Adrenal gland (tissue), 19 donors: ENCODE results near the gene ANKFY1. TPM values are rescaled to one million over a fixed set of nuclear protein-coding genes. Genes with fewer than 3 reads are reported as not detected.

ENCODE experiments used
- DNase-seq, 7 donors: peaks; one replicate each; pipeline ENCODE4 v3.0.0-alpha.2; 2019 to 2020
- H3K27ac ChIP-seq, 5 donors: fragments of 200-600 bp; sonication (generic) in 4 of 5; 1 replicate in 3 of 5; 2 replicates in 2 of 5; pipeline versions ENCODE4 v1.5.1 to v1.8.0; 2016 to 2020; ENCODE audit warnings: mild to moderate bottlenecking in 1 of 5
- H3K27me3 ChIP-seq: fragments of 200-600 bp; 2 replicates; pipeline ENCODE4 v1.8.0; 2021
- H3K36me3 ChIP-seq, 2 donors: fragments of 200-600 bp; replicated peaks in 1 of 2; 1 replicate in 1 of 2; 2 replicates in 1 of 2; pipeline versions ENCODE4 v1.5.1 to v1.8.0; 2018 to 2022
- H3K4me1 ChIP-seq, 2 donors: fragments of 200-600 bp; replicated peaks in 1 of 2; 1 replicate in 1 of 2; 2 replicates in 1 of 2; pipeline versions ENCODE4 v1.5.1 to v1.8.0; 2018 to 2021
- H3K4me3 ChIP-seq, 4 donors: fragments of 200-600 bp; sonication (generic) in 3 of 4; one replicate each; pipeline ENCODE4 v1.5.1; 2016 to 2018
- H3K9me3 ChIP-seq, 3 donors: fragments of 200-600 bp; sonication (generic) in 1 of 3; replicated peaks in 1 of 3; 1 replicate in 2 of 3; 2 replicates in 1 of 3; pipeline versions ENCODE4 v1.5.1 to v1.8.0; 2016 to 2021
- POLR2A ChIP-seq, 2 donors: fragments of 450-650 bp; IDR thresholded peaks; one replicate each; pipeline ENCODE4 v1.6.1; 2017; ENCODE audit warnings: antibody characterized with exemption in 2 of 2, mild to moderate bottlenecking in 2 of 2, moderate library complexity in 1 of 2
- WGBS, 4 donors: extraction: QIAGEN DNeasy Blood & Tissue Kit in 2 of 4; methylation state at CpG; one replicate each; pipeline versions ENCODE4 v1.1.5 to v1.1.7; 2013 to 2017; 5-methylcytosine and 5-hydroxymethylcytosine counted together
- intact Hi-C, 2 donors: fragments of 100-400 bp; cut with DNase I; formaldehyde crosslinking; loops; one replicate each; pipeline versions ENCODE4 v1.14.1 to v1.15.0; 2022 to 2023
- long read RNA-seq, 10 donors: library from polyadenylated mRNA in 3 of 10; unstranded in 2 of 10; stranded (forward) in 1 of 10; transcript quantifications; one replicate each; pipeline ENCODE4 v2.0.0 and lab custom pipeline, GENCODE V29; 2021 to 2026
- polyA plus RNA-seq, 3 donors: library from polyadenylated mRNA; stranded (reverse); fragments of 200-250 nt in 2 of 3; fragments of 350-450 nt in 1 of 3; fragmentation: Illumina TruSeq in 1 of 3; extraction: RNeasy Lipid Tissue Mini Kit (QIAGEN cat#74804) in 1 of 3; gene quantifications; one replicate each; pipeline ENCODE4 v1.2.3, GENCODE V29; 2013 to 2014
- total RNA-seq, 9 donors: library from RNA; depleted of rRNA in 4 of 9; stranded (reverse); fragments of >200 nt in 4 of 9; fragments of 120-200 nt in 1 of 9; fragmentation: NEBNext Ultra II Directional in 1 of 9; extraction: Animal tissue kit (Norgen Biotek cat#: 25700) in 1 of 9; gene quantifications; one replicate each; pipeline versions ENCODE4 v1.1.0 to v1.2.4, GENCODE V29; 2013 to 2023
- TF ChIP-seq, protein P1 (sequence below), 6 experiments: fragments of 450-650 bp in 4 of 6; fragments of 200-600 bp in 2 of 6; sonication (generic) in 1 of 6; IDR thresholded peaks; 1 replicate in 5 of 6; 2 replicates in 1 of 6; pipeline versions ENCODE4 v1.5.1 to v1.8.0; 2016 to 2021; ENCODE audit warnings: antibody characterized with exemption in 6 of 6, mild to moderate bottlenecking in 2 of 6, moderate library complexity in 1 of 6
- donor health status: healthy with polysubstance abuse.
- donor health status: Bipolar disorder and iron deficiency.
- donor health status: DM: yes; HTN: yes; CAD: no.
- donor health status: DM: no; HTN: no; CAD: no.
- donor health status: DM: no; HTN: no; CAD: no.
- donor health status: DM: yes; HTN: yes; CAD: no.

ANKFY1 gene, protein sequence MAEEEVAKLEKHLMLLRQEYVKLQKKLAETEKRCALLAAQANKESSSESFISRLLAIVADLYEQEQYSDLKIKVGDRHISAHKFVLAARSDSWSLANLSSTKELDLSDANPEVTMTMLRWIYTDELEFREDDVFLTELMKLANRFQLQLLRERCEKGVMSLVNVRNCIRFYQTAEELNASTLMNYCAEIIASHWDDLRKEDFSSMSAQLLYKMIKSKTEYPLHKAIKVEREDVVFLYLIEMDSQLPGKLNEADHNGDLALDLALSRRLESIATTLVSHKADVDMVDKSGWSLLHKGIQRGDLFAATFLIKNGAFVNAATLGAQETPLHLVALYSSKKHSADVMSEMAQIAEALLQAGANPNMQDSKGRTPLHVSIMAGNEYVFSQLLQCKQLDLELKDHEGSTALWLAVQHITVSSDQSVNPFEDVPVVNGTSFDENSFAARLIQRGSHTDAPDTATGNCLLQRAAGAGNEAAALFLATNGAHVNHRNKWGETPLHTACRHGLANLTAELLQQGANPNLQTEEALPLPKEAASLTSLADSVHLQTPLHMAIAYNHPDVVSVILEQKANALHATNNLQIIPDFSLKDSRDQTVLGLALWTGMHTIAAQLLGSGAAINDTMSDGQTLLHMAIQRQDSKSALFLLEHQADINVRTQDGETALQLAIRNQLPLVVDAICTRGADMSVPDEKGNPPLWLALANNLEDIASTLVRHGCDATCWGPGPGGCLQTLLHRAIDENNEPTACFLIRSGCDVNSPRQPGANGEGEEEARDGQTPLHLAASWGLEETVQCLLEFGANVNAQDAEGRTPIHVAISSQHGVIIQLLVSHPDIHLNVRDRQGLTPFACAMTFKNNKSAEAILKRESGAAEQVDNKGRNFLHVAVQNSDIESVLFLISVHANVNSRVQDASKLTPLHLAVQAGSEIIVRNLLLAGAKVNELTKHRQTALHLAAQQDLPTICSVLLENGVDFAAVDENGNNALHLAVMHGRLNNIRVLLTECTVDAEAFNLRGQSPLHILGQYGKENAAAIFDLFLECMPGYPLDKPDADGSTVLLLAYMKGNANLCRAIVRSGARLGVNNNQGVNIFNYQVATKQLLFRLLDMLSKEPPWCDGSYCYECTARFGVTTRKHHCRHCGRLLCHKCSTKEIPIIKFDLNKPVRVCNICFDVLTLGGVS
- 10 to 100 TPM; 25.3 to 91.0 (median 64.3) TPM for total RNA-seq
- 10 to 100 TPM; 14.8 to 25.6 (median 22.4) TPM for polyA plus RNA-seq
- long read RNA-seq, donor 1, result 0 reads
- long read RNA-seq, donor 2, full-length matches to known transcripts, result 1 of 1 reads
- long read RNA-seq, donor 2, partial matches to known transcripts, result 0 of 1 reads
- long read RNA-seq, donor 2, other reads (novel, unspliced or antisense), result 0 of 1 reads
- long read RNA-seq, donor 3, full-length matches to known transcripts, result 2 of 2 reads
- long read RNA-seq, donor 3, partial matches to known transcripts, result 0 of 2 reads
- long read RNA-seq, donor 3, other reads (novel, unspliced or antisense), result 0 of 2 reads
- long read RNA-seq, donor 4, partial matches to known transcripts, result 0 of 2 reads
- long read RNA-seq, donor 4, other reads (novel, unspliced or antisense), result 2 of 2 reads
- long read RNA-seq, donor 5, full-length matches to known transcripts, result 10 of 38 reads
- long read RNA-seq, donor 5, partial matches to known transcripts, result 6 of 38 reads
- long read RNA-seq, donor 5, other reads (novel, unspliced or antisense), result 22 of 38 reads
- long read RNA-seq, donor 6, partial matches to known transcripts, result 1 of 8 reads
- long read RNA-seq, donor 6, other reads (novel, unspliced or antisense), result 6 of 8 reads
- long read RNA-seq, donor 7, result 0 reads
- long read RNA-seq, donor 8, full-length matches to known transcripts, result 2 of 2 reads
- long read RNA-seq, donor 8, partial matches to known transcripts, result 0 of 2 reads
- long read RNA-seq, donor 8, other reads (novel, unspliced or antisense), result 0 of 2 reads
- long read RNA-seq, donor 9, partial matches to known transcripts, result 12 of 14 reads
- long read RNA-seq, donor 9, other reads (novel, unspliced or antisense), result 0 of 14 reads
- long read RNA-seq, donor 10, full-length matches to known transcripts, result 1 of 1 reads
- long read RNA-seq, donor 10, partial matches to known transcripts, result 0 of 1 reads
- long read RNA-seq, donor 10, other reads (novel, unspliced or antisense), result 0 of 1 reads

DNA sequence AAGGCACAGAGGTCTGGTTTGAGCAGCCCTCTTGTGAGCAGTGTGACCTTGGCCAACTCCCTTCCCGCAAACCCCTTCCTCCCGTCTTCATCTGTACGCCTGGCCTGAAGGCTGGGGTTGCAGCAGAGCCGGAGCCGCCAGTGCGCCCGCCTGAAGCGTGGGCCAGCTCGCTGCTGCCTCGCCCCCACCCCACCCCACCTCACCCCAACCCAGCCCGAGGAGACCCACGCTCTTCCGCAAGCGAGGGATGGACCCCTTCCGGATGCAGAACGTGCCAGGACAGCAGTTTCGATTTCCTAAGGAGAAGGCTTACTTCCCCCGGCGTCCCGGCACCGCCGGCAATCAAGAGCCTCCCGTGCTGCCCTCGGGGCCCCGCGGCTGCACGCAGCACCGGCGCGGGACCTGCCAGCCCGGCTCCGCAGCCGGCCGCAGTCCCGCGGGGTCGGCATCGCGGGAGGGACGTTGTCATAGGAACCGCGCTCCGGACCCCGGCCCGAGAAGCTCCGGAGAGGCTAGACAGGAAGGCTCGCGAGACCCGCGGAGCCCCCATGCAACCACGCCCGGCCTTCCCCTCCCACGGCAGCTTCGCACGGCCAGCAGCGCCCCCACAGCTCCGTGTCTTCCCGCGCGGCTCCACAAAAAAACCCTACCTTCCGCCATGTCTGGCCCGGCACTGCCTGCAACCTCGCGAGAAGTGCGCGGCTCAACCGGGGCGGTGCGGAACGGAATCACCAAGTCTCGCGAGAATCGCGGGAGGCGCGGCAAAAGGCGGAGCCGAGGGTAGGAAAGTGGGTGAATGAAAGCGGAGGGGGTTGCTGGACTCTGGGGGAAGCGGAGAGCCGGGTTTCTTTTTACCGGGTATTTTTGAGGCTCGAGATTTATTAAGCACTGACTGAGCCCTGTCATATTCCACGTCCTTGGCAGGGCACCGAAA lies at the start of gene ANKFY1:
TSS of gene ANKFY1 (minus strand) at position 698 of the 934 bp plus-strand sequence. CDS start at position 660, 38 bp downstream.
- peak; percentile 93 to 98 (median 97) for DNase-seq
- H3K9me3 ChIP-seq, result peaks cover 0 to 5% (median 0%) of the 10 kb centered on the region in 3 donors
- no peaks in the 10 kb centered on the region for H3K36me3 ChIP-seq
- WGBS, 4 donors, result 0 to 1% (median 1%) methylated on average over 28 to 85 of the region's 85 CpGs
- TF ChIP-seq POLR2A (IDR thresholded peaks at IDR 0.05), result peak; percentile 64 to 66
- TF ChIP-seq, protein P1, sequence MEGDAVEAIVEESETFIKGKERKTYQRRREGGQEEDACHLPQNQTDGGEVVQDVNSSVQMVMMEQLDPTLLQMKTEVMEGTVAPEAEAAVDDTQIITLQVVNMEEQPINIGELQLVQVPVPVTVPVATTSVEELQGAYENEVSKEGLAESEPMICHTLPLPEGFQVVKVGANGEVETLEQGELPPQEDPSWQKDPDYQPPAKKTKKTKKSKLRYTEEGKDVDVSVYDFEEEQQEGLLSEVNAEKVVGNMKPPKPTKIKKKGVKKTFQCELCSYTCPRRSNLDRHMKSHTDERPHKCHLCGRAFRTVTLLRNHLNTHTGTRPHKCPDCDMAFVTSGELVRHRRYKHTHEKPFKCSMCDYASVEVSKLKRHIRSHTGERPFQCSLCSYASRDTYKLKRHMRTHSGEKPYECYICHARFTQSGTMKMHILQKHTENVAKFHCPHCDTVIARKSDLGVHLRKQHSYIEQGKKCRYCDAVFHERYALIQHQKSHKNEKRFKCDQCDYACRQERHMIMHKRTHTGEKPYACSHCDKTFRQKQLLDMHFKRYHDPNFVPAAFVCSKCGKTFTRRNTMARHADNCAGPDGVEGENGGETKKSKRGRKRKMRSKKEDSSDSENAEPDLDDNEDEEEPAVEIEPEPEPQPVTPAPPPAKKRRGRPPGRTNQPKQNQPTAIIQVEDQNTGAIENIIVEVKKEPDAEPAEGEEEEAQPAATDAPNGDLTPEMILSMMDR (IDR thresholded peaks at IDR 0.05), result peak in 1 of 6 experiments; percentile 7
- H3K4me3 ChIP-seq, result peak within 1 kb of the TSS; percentile 73 to 100 (median 86)
- H3K4me1 ChIP-seq, result peaks cover 18 to 22% of the 10 kb centered on the region in 2 donors
- H3K27ac ChIP-seq, result peak within 1 kb of the TSS in 4 of 5 donors; percentile 63 to 93 (median 74)
- intact Hi-C loops, result no loop called here
- no peaks in the 10 kb centered on the region for H3K27me3 ChIP-seq

DNA sequence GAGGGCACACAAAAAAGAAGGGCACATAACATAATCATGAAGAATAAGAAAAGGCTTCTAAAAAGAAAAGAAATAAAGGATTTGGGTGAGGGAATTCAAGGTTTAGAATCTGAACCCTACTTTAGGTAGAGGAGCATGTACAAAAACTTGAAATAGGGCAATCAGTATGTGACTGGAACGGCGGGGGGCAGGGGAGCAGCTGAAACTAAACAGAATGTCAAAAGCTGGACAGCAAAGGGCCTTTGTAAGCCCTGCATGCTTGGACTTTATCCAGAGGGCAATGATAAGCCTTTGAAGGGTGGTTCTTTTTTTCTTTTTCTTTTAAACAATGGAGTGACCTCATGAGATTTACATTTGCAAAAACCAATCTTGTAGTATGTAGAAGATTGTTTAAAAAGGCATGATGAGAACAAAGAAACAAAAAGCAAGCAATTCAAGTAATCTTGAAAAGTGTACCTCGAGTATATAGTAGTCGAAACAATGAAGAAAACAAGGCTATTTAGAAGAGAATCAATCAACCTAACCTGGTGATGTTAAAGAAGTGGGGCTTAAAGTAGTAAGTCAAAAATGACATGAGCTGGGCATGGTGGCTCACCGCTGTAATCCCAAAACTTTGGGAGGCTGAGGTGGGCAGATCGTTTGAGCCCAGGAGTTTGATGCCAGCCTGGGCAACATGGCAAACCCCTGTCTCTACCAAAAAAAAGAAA lies 46.7 kb upstream of the ANKFY1 start:
- peaks cover 0 to 8% of the 10 kb centered on the region in 2 donors for H3K36me3 ChIP-seq
- TF ChIP-seq POLR2A (IDR thresholded peaks at IDR 0.05), result no peak
- intact Hi-C loops, result no loop called here
- WGBS, 4 donors, result 64 to 71% (median 66%) methylated on average over 6 of the region's 6 CpGs
- H3K27ac ChIP-seq, result peak overlapping the region in 2 of 5 donors; percentile 4 to 12
- H3K9me3 ChIP-seq, result no peaks in the 10 kb centered on the region
- DNase-seq, result peak in 4 of 7 donors; percentile 30 to 53 (median 42)
- no peak overlapping the region for H3K4me3 ChIP-seq
- H3K27me3 ChIP-seq, result no peaks in the 10 kb centered on the region
- H3K4me1 ChIP-seq, result peaks cover 32 to 43% of the 10 kb centered on the region in 2 donors

DNA sequence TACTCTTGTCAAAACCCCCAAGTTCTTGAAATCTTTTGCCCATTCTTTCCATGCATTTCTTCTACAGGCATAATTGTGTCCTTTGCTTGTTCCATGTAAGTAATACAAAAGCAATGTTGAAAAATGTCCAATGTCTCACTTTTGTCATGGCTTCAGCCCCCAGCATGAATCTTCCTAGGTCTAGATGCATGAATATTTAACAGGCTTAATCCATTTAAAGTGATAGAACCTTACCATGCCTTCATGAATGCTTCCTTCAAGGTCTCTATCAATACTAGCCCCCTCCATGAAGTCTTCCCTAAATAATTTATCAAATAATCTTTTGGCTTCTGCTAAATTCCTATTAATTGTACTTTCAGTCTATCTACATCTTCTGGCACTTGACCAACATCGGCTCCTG lies 46.1 kb upstream of the ANKFY1 start:
- no peak for DNase-seq
- Histone ChIP-seq H3K27ac (peak overlapping the region in 1 of 5 donors; percentile 12), H3K27me3 (no peaks in the 10 kb centered on the region), H3K9me3 (no peaks in the 10 kb centered on the region), H3K4me1 (peaks cover 32 to 41% of the 10 kb centered on the region in 2 donors), H3K36me3 (peaks cover 0 to 8% of the 10 kb centered on the region in 2 donors), H3K4me3 (no peak overlapping the region)
- WGBS, 4 donors, result 19 to 38% (median 23%) methylated on average over 1 of the region's 1 CpG
- TF ChIP-seq, protein P1 (IDR thresholded peaks at IDR 0.05), result no peak
- no peak for TF ChIP-seq POLR2A (IDR thresholded peaks at IDR 0.05)
- intact Hi-C loops, result loop anchor here (10.0 kb wide), 3 partner anchors 45 to 95 kb away; partner anchors contain the start of gene UBE2G1 (in 1 of the 2)
